ENCODE results near the gene SLC25A41. TPM values are rescaled to one million over a fixed set of nuclear protein-coding genes. Genes with fewer than 3 reads are reported as not detected.

The SLC25A41 gene
- total and polyA plus RNA-seq, 2 of the 8 experiments (the other 6 are each of a cell fraction or from before 2014, with no cell fraction given), result 0.50 TPM; not detected in 1

- POLR2A ChIA-PET (ENCODE audit: partially characterized antibody), result interaction anchor here (0.6 to 2.3 kb wide), 20 partner anchors 10 to 214 kb away, joined by 3 to 15 read pairs (median 4); partner anchors contain the start of genes ALKBH7, CLPP, GTF2F1 and SLC25A23
- Histone ChIP-seq H2AFZ (ENCODE audit: low read length) (0 out of 2 replicates have a peak overlapping the region, but pooled peaks have one; percentile 6), H4K91ac (replicated peaks; ENCODE audit: insufficient read length, low read length) (peak overlapping the region; percentile 93), H3K14ac (ENCODE audit: insufficient read length) (no peak overlapping the region), H3K4me1 (replicated peaks in 1 of 4; ENCODE audit: control insufficient read depth in 3 of 4, insufficient read depth in 4 of 4, low read length in 3 of 4) (peaks cover 0 to 4% (median 0%) of the 10 kb centered on the region in 4 experiments; a peak in 2 of 7 replicates), H4K8ac (ENCODE audit: extremely low read depth, insufficient read depth, low read length) (peak overlapping the region; percentile 66), H3K79me1 (ENCODE audit: low read depth, low read length) (peaks cover 5% of the 10 kb centered on the region; the same call in 1 of the 2 replicates), H3K56ac (replicated peaks; ENCODE audit: insufficient read length, low read depth, low read length) (peak overlapping the region; percentile 28), H3K79me2 (ENCODE audit: control insufficient read depth in 1 of 2, insufficient read depth in 2 of 2, low read length in 2 of 2) (peaks cover 34 to 40% of the 10 kb centered on the region in 2 experiments), H3K23me2 (ENCODE audit: low read depth, low read length) (peaks cover 8% of the 10 kb centered on the region), H4K20me1 (replicated peaks in 1 of 2; ENCODE audit: control insufficient read depth in 1 of 2, insufficient read depth in 2 of 2, low read length in 2 of 2) (peaks cover 37 to 39% of the 10 kb centered on the region in 2 experiments), H3K4me3 (ENCODE audit: extremely low read depth in 1 of 4, insufficient read depth in 2 of 4, low read depth in 3 of 4, low read length in 4 of 4) (peak overlapping the region in 1 of 4 experiments; percentile 21; a peak in 2 of 8 replicates), H4K5ac (ENCODE audit: insufficient read length, low read depth, low read length) (no peak overlapping the region), H3K18ac (ENCODE audit: extremely low read depth, low read length) (no peak overlapping the region; the same call in 1 of the 2 replicates), H3K4ac (replicated peaks; ENCODE audit: insufficient read length, low read depth, low read length) (peak overlapping the region; percentile 48), H3K23ac (ENCODE audit: insufficient read length) (no peak overlapping the region), H3K9ac (replicated peaks in 1 of 4; ENCODE audit: extremely low read depth in 1 of 4, low read depth in 3 of 4, low read length in 3 of 4) (no peak overlapping the region; a peak in 2 of 7 replicates), H2BK15ac (ENCODE audit: low read length) (no peak overlapping the region), H3K4me2 (ENCODE audit: insufficient read depth in 1 of 2, low read depth in 2 of 2, low read length in 2 of 2) (0 out of 4 replicates have a peak overlapping the region, but pooled peaks of 1 of the 2 experiments have one; percentile 10), H2BK20ac (ENCODE audit: low read length) (no peak overlapping the region), H3K27ac (ENCODE audit: low read depth, low read length) (no peak overlapping the region), H3K36me3 (ENCODE audit: control insufficient read depth in 2 of 4, insufficient read depth in 4 of 4, low read length in 3 of 4) (peaks cover 14 to 23% (median 20%) of the 10 kb centered on the region in 4 experiments; a peak in 7 of 8 replicates), H2AK5ac (ENCODE audit: low read depth, low read length) (no peak overlapping the region), H2BK12ac (ENCODE audit: low read depth, low read length) (0 out of 2 replicates have a peak overlapping the region, but pooled peaks have one; percentile 71), H3K27me3 (replicated peaks in 1 of 4; ENCODE audit: control insufficient read depth in 3 of 4, extremely low read depth in 1 of 4, insufficient read depth in 3 of 4, low read length in 3 of 4) (peaks cover 0 to 6% (median 0%) of the 10 kb centered on the region in 4 experiments; a peak in 2 of 7 replicates), H2BK120ac (replicated peaks; ENCODE audit: low read depth, low read length) (no peak overlapping the region), H3K9me3 (ENCODE audit: insufficient read depth in 2 of 2, low read depth in 1 of 2, low read length in 1 of 2) (peaks cover 0 to 5% of the 10 kb centered on the region in 2 experiments; a peak in 2 of 4 replicates), H2BK5ac (ENCODE audit: low read depth, low read length) (no peak overlapping the region)
- DNase-seq (ENCODE audit: low read depth in 1 of 2, low spot score in 2 of 2) (peak; percentile 95 to 100), FAIRE-seq (peak; percentile 100)
- CTCF ChIA-PET (ENCODE audit: partially characterized antibody), result interaction anchor here (0.9 to 1.4 kb wide), 2 partner anchors 9 to 107 kb away, joined by 3 to 7 read pairs; partner anchors contain the start of gene SLC25A41
- WGBS, 2 experiments (ENCODE audit: extremely low coverage in 1 of 2, insufficient coverage in 1 of 2, insufficient read length in 1 of 2, insufficient replicate concordance in 2 of 2, low coverage in 1 of 2, low lambda C conversion rate in 2 of 2, missing lambda C conversion rate in 1 of 2), result 9% methylated on average over 42 of the region's 43 CpGs; no CpG with 5 or more reads in 1 of the 2 experiments
- TF ChIP-seq NANOG (IDR thresholded peaks at IDR 0.05; ENCODE audit: insufficient read depth, low read depth, low read length, poor library complexity, severe bottlenecking) (peak; percentile 5), CHD2 (IDR thresholded peaks at IDR 0.05; ENCODE audit: low read length) (peak; percentile 93), GTF2F1 (IDR thresholded peaks at IDR 0.05; ENCODE audit: borderline replicate concordance, low read depth, low read length) (peak; percentile 47; the same call in 1 of the 2 replicates), EP300 (IDR thresholded peaks at IDR 0.05; ENCODE audit: borderline replicate concordance in 1 of 2, low read depth in 2 of 2, low read length in 2 of 2) (no peak), BCL11A (IDR thresholded peaks at IDR 0.05; ENCODE audit: low read depth in 2 of 2, low read length in 2 of 2) (no peak), RFX5 (IDR thresholded peaks at IDR 0.05; ENCODE audit: borderline replicate concordance, low read depth, low read length) (no peak), HDAC6 (IDR thresholded peaks at IDR 0.05; ENCODE audit: low read depth, low read length) (no peak), RBBP5 (IDR thresholded peaks at IDR 0.05; ENCODE audit: borderline replicate concordance, low read depth, low read length) (no peak), RXRA (IDR thresholded peaks at IDR 0.05; ENCODE audit: insufficient read depth, low read depth, low read length) (no peak)
Measured at GRCh38 chr19:6424939-6425731, 8.4 kb downstream of the SLC25A41 start.

All from H1 (cell line).